Right lung (tissue), 5 donors: Measurements from ENCODE around the gene PLEKHM1. TPM values are rescaled to one million over a fixed set of nuclear protein-coding genes. Genes with fewer than 3 reads are reported as not detected.
A peak's percentile ranks its signal among the peaks of the same experiment; 100 is the strongest.
"Not testable (repeated sequence)": the region's sequence is repeated elsewhere in the genome, so short reads cannot be mapped to it uniquely, and the experiment has no call there.

ENCODE experiments used
- DNase-seq, 2 donors: peaks; one replicate each; pipeline ENCODE4 v3.0.0-alpha.2; 2013
- polyA plus RNA-seq, 5 donors: library from polyadenylated mRNA; unstranded; fragments of 120-200 nt; gene quantifications; one replicate each; pipeline versions ENCODE4 v1.2.1 to v1.2.3, GENCODE V29; 2013; ENCODE audit warnings: inconsistent platforms in 1 of 5, low replicate concordance in 1 of 5; ENCODE audit not compliant: insufficient read length in 5 of 5, insufficient read depth in 1 of 5

The PLEKHM1 gene
- polyA plus RNA-seq, 5 donors, result 12.2 to 19.9 (median 17.8) TPM

GRCh38 chr17:45443371-45444260 lies 46.9 kb downstream of the PLEKHM1 start:
- not testable (repeated sequence) for DNase-seq

- DNase-seq, result no peak
Observed at GRCh38 chr17:45441526-45442310, 48.8 kb downstream of the PLEKHM1 start.

- not testable (repeated sequence) for DNase-seq
Observed at GRCh38 chr17:45440839-45441515, 49.5 kb downstream of the PLEKHM1 start.

GRCh38 chr17:45440161-45440778 lies 50.3 kb downstream of the PLEKHM1 start:
- no peak for DNase-seq

GRCh38 chr17:45438931-45439610 lies 51.5 kb downstream of the PLEKHM1 start:
- no peak for DNase-seq

- DNase-seq, result no peak
Observed at GRCh38 chr17:45437465-45438283, 52.8 kb downstream of the PLEKHM1 start.

- no peak for DNase-seq
Observed at GRCh38 chr17:45436625-45437464, 53.7 kb downstream of the PLEKHM1 start.

- DNase-seq, result no peak
Observed at GRCh38 chr17:45436161-45436560, 54.4 kb downstream of the PLEKHM1 start.

GRCh38 chr17:45435481-45435880 lies 55.0 kb downstream of the PLEKHM1 start:
- no peak for DNase-seq

- DNase-seq, result no peak
Observed at GRCh38 chr17:45433159-45433535, 57.4 kb downstream of the PLEKHM1 start.

GRCh38 chr17:45432405-45433158 lies 57.9 kb downstream of the PLEKHM1 start, which contains the start of gene ARHGAP27:
Gene ARHGAP27, minus strand, starts transcription at chr17:45432870. Its CDS starts 2,591 bp downstream, at chr17:45430279.
- DNase-seq, result no peak

- DNase-seq, result peak; percentile 72 to 77
Observed at GRCh38 chr17:45431531-45432404, 58.8 kb downstream of the PLEKHM1 start.

- DNase-seq, result peak; percentile 71 to 72
Observed at GRCh38 chr17:45430738-45431530, 59.6 kb downstream of the PLEKHM1 start.

- DNase-seq, result no peak
Observed at GRCh38 chr17:45430006-45430737, 60.3 kb downstream of the PLEKHM1 start.

GRCh38 chr17:45429339-45430005 lies 61.0 kb downstream of the PLEKHM1 start:
- no peak for DNase-seq
